Tibial nerve (tissue), 3 donors: ENCODE measurements around the gene TTC9B.

Source experiments
- CTCF ChIP-seq, 5 experiments: fragments of 200-600 bp in 3 of 5; fragments of 450-650 bp in 2 of 5; sonication (generic) in 3 of 5; IDR thresholded peaks; one replicate each; pipeline ENCODE4 v1.5.1; 2016 to 2019; ENCODE audit warnings: antibody characterized with exemption in 5 of 5, mild to moderate bottlenecking in 3 of 5, moderate library complexity in 2 of 5
- POLR2A ChIP-seq, 2 donors: fragments of 450-650 bp; IDR thresholded peaks; one replicate each; pipeline ENCODE4 v1.6.1; 2017; ENCODE audit warnings: antibody characterized with exemption in 2 of 2, mild to moderate bottlenecking in 2 of 2, moderate library complexity in 2 of 2

- no peak for TF ChIP-seq CTCF (IDR thresholded peaks at IDR 0.05)
- TF ChIP-seq POLR2A (IDR thresholded peaks at IDR 0.05): no peak
These were observed 17.8 kb upstream of the TTC9B start for GRCh38 chr19:40236026-40236355.
